RPMI8226 (cell line): ENCODE measurements around the gene PTPRG.

Experiments used
- DNase-seq: peaks from one replicate; pipeline ENCODE4 v3.0.0-alpha.2; 2015

Gene PTPRG

DNA sequence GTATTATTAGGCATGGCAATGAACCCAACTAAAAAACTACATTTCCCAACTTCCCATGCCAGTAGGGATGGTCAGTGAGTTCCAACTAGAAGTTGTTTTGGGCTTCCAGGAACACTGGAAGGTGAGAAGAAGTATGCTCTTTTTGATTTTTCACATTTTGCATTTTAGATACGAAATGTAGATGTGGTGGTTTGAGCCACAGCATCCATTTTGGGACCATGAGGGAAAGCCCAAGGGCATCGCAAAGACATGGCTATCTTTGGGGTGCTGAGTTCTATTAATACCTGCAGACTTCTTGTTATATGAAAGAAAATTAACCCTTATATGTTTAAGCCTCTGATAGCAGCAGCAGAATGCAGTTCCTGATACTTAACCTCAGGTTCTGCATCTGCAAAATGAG is 62.9 kb downstream of the PTPRG start:
- DNase-seq: no peak

DNA sequence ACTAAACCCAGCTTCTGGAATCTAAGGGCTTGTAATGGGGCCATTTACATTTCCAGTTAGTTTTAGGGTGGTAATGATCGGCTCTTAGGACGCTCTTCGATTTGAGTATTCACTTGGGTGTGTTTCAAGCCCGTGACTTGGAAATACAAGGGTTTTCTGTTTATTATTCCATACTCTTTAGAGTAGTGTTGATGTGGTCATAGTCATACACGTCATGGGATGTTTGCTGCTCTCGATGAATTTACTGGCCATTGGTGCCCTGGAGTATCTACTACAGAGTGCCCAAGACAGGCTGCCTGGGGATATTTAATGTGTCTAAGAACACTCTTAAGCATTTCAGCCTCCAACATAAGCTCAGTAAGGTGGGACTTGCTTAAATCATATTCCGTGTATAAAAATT is 64.1 kb downstream of the PTPRG start:
- no peak for DNase-seq

DNA sequence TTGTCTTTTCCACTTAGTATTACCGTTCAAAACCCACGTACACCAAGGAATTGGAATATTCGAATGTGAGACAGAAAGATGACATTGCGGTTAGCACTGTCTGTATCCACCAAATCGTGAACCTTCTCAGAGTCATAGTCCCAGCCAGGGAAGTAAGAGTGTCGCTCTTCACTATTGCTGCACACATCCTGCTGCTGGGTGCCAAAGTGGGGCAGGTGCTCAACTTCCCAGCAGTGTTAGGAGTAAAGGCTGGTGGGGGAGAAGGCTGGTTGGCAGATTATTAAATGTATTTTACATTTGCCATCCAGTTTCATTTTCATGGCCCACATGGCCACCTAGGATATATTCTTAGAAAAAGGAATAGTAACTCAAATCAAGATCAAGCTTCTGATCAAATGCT is 65.1 kb downstream of the PTPRG start:
- no peak for DNase-seq

DNA sequence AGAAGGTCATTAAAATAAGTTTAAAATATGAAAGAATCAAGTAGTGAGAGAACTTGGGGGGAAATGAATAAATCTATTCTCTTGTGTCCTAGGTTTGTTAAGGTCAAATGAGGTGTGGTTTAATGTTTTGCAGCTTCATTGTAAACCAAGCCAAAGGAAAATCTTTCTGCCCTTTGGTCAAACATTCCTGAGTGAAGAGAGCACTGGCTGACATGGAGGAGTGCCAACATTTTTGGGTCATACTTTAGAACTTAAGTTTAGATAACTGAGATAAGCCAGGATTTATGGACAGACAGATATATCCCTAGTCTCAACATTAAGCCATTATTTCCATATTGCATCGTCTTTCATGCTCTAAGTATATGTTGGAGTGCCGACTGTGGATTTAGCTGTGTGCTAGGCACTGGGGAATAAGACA is 66.4 kb downstream of the PTPRG start:
- no peak for DNase-seq

DNA sequence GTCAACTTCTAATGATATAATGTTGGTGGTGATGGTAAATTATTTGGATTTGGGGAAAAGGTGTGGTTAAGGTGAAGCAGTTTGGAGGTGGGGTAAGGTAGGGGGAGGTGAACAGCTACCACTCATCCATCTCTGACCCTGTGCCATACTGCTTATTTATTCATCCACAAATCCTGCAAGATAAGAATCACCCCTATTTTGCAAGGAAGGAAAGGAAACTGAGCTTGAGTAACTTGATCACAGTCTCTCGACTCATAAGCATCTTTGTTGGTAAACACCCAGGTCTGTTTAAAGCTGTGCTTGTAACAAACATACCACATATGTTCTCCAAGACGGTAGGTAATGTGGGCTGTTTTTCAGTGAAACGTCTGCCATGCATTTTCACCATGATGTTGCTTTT is 67.3 kb downstream of the PTPRG start:
- no peak for DNase-seq

DNA sequence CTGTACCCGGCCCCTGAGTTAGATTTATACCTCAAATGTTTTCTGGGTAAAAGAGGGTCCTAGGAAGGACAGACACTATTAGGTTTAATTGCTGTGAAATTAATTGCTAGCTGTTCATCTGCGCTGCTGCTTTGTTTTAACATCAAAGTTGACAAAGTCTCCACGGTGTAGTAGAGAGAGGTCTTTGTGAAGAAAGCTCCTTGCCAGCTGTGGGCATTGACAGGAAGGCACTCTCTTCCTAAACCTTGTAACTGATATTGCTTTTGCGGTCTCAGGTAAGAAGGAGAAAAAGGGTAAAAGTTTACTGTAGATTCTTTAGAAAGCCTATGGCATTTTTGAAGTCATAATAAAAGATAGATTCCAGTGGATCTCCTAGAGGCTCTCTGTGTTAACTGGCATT is 68.1 kb downstream of the PTPRG start:
- DNase-seq: no peak

DNA sequence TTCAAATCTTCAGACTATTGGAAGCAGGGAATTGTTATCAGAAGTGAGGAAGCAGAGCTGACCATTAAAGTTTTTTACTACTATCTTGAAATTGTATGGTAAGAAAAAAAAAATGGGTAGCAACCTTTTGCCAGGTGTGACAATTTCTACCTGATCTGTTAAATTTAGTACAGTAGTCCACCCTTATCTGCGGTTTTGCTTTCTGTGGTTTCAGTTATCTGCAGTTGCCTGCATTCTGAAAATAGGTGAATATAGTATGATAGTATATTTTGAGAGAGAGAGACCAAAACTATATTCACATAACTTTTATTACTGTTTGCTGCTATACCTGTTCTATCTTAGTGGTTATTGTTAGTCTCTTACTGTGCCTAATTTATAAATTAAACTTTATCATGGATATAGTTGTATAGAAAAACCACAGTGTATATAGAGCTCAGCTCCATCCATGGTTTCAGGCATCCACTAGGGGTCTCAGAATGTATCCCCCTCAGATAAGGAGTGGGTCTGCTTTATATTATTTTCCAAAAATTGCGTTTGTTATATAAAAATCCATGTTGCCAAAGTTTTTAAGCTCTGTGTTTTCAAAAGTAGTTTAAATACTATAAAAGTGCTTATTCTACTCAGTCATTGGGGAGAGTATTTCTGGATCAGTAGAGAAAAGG is 69.9 kb downstream of the PTPRG start:
- DNase-seq: peak; percentile 77

DNA sequence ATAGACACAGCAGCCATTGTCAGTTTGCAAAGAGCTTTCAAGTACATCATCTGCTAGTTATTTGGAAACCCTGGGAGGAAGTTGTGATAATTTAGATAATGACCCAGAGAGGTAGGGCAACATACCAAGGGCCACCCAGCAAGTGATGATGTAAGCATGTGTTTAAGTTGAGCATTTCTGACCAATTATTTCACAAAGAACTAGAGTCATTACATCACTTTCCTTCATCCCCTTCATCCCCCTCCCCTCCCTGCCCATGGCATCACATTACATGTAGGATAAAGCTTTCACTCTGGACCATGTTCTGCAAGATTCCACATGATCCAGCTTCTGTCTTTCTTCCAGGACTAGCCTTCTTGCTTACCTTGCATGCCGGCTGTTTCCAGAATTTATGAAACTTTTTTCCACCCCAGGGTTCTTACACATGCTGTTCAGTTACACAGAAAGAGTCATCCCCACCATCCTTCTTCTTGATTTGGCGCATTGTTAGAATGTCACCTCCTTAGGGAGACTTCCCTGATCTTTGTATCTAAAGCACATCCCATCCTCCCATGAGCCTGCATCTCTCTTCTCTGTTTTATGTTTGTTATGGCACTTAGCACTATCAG is 71.3 kb downstream of the PTPRG start:
- no peak for DNase-seq

DNA sequence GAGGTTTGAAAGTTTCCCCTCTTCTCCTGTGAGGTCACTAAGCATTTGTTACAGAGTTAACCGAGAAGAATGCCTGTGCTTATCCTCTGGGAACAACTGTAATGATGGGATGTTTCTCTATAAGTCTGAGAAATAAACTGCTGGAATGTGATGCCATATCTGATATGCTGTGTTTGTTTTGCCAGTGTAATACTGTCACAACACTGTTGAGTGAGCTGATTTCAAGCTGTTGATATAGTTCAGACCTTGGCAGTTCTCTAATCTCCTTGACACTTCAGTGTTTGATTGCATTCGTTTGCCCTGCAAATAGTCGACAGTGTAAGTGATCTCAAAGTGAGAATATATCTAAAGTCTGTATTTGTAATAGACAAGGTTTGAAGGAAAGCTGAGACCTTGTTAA is 73.3 kb downstream of the PTPRG start:
- DNase-seq: no peak

DNA sequence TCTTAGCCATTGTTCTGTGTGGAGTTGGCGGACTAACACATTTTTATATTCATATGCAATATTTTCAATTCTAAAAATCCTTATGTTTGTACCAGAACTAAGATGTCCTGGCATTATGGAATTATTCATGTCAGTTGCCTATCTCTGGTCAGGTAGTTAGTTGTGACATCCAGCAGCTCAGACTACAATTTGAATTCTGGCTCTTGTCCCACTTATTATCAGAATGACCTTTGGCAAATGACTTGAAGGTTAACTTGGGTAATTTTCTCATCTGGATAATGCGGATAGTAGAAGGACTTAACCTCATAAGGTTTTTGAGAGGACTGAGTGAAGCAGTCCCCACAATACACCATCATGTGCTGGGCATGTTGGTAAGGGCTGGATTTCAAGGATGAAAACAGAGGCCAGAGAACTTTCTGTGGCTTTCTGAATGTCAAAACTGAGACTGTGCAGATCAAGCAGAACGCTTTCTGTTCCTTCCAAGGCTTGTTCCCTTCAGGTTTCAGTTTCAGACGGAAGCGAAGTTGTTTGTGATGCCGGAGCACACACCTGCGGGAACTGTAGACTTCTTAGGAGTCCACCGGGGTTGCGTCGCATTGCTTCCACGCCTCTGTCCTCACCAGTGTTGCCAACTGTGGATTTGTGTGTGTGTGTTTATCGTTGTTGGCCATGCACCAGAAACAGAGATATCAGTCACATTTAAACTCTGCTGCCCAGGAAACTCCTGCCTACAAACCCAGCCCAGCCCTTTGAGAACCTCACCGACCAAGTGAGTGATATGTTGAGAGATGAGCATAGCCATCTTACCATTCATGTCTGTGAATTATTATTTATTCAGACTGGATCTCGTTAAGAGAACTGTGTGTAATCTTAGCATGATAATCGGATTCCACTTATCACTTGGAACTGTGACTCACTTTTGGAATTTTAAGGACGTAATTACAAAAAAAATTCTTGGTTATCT is 76.0 kb downstream of the PTPRG start:
- peak; percentile 97 for DNase-seq

DNA sequence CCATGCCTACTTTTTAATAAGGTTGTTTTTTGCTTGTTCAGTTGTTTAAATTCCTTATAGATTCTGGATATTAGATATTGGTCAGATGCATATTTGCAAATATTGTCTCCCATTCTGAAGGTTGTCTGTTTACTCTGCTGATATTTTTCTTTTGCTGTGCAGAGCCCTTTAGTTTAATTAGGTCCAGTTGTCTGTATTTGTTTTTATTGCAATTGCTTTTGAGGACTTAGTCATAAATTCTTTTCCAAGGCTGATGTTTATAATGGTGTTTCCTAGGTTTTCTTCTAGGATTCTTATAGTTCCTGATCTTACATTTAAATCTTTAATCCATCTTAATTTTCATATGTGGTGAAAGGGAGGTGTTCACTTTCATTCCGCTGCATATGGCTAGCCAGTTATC is 77.4 kb downstream of the PTPRG start:
- DNase-seq: no peak

DNA sequence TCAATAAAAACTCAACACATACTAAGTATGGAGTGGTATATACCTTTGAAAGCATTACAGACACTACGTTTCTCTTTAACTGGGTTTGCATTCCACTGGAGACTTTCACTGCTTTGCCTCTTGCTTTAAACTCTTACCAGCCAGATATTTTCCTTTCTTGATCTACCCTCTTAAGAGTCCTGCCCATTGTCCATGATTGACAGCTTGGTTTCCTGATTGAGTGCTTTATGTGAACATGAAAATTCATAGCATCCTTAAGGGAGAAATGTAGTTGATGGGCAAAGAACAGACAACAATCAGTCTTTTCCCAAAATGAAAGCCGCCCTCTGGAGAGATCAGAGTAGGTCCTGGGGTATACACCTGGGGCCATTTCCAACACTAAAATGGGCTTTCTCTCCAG is 78.6 kb downstream of the PTPRG start:
- DNase-seq: no peak

DNA sequence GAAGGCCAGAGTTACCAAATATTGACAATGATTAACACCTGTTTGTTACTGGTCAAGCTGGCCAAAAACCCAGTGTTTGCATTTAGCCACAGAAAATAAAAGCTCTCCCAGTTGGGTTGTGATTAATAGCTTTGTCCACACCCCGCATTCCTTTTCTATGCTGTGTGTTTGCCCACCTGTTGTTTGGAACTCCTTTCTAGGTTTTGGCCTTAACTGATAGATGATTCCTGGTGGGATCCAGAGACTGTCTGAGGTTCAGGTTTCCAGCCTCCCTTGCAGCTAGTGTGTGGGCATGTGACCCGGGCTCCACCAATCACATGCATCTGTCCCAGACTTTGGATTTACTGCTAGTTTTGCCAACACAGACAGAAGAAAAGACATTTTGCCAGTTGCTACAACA is 83.8 kb downstream of the PTPRG start:
- no peak for DNase-seq

DNA sequence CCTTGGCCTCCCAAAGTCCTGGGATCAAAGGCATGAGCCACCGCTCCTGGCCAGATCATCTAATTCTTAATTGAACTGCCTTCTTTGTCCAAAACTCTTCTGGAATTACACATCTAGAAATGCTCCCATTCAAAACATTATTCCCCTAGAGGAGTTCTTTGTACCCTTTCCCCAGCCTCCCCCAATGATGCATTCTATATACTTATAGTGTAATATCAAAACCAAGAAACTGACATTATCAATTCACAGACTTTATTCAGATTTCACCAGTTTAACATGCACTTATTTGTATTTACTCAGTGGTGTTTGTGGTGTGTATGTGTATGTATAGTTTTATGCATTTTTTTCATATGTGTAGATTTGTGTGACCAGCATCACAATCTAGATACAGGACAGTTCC is 85.0 kb downstream of the PTPRG start:
- DNase-seq: no peak

DNA sequence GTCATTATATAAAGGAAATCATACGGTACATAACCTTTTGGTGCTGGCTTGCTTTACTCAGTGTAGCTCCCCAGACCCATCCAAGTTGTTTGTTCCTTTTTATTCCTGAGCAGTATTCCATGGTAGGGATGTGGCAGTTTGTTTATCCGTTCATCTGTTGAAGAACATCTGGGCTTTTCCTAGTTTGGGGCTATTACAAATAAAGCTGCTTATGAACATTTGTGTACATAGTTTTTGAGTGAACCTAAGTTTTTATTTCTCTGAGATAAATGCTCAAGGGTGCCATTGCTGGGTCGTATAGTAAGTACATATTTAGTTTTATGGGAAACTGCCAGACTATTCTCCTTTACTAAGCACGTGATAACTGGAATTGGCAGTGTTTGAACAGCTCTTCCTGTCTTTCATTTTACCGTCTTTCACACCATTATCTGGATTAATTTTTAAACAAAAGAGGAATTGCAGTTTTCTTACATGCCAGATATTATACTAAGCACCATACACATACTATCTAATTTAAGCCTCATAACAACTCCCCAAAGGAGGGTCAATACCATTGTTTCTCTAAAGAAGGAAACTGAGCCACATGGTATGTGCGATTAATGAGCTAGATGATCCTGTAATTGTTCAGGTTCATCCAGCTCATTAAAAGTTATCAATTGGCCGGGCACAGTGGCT is 85.6 kb downstream of the PTPRG start:
- DNase-seq: no peak

DNA sequence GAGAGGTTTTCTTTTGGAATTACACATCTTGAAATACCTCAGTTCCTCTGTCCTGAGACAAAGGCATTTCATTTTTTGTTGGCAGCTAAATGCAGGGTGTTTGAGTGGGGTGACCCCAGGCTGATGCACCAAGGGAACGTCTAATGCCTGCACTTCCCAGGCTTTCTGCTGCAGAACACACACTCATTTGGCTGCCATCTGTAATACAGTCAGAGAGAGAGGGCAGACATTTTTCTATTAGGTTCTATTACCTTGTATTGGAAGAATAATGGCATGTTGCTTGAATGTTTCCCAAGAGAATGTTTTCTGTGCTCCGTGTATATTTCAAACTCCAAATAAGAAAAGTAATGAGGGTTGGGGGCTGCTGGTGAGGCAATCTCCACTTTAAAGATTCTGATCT is 87.1 kb downstream of the PTPRG start:
- no peak for DNase-seq

DNA sequence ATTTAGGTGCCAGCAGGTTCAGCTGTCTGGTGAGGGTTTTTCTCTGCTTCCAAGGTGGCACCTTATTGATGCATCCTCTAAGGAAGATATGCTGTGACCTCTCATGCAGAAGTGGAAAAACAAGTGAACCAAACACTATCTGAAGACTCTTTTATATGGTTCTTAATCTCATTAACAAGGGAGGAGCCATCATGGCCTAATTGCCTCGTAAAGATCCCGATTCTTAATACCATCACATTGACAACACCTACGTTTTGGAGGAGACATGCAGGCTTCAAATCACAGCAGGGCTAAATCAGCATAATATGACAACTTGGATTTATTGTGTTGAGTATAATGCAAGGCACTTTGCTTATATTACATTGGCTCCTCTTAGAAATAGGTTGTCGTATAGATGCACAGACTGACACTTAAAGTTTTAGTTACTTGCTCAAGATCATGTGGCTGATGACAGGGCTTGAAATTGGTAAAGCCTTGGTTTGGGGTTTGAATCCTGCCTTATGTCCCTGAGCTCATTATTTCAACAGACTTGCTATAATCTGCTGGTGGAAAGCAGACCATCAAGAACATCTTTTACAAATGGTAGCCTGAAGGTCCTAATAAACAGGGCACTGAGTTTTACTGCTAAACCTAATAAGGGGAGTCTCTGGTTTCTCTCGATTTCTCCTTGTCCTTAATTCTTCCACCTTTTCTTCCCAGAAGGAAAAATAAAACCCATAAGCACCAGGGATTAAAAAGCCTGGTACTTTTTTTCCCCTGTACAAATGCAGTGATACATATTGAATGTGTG is 88.2 kb downstream of the PTPRG start:
- no peak for DNase-seq

DNA sequence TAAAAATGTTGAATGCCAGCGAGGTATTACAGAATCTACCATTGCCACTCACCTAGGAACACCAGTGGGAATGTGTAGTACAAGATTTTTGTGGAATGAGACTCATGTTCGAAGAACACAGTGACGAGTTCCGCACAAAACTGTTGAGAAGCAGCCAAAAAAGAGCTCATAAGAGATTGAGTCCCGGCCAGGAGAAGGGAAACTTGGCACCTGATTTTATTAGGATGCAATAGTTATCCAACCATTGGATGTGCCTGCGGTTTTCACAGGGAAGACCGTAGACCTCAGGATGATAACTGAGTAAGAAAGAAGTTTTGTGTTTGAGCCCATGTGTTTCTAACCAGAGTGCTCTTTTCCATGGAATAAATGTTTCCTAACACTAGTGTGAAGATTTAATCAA is 88.9 kb downstream of the PTPRG start:
- no peak for DNase-seq

DNA sequence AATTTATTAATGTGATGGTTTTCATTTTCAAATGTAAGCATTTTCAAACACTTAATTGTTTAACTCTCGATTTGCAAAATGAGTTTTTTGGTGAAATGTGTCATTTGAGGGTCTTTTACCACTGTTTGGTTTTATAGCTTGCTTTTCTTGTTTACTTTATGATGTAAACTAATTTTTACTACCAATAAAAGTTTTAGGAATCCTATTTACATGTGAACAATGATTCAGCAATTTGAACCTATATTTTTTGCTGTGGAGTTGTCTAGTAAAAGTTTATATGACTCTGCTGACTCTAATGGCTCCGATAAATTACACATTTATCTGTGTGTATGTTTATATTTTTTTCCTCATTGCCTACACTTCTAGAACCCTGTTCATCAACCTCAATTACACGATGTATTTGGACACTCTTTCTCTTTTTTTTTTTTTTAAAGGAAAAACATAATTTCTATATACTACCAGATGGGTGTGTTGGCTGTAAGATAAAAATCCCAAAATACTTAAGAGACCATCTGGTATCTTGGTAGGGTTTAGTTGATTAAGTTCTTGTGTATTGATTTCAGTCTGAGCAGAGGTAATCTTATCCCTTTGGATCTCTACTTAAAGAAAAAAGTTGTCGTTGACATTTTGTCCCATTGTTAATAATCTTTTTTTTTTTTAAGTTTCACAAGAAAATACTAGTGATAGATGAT is 89.5 kb downstream of the PTPRG start:
- no peak for DNase-seq

DNA sequence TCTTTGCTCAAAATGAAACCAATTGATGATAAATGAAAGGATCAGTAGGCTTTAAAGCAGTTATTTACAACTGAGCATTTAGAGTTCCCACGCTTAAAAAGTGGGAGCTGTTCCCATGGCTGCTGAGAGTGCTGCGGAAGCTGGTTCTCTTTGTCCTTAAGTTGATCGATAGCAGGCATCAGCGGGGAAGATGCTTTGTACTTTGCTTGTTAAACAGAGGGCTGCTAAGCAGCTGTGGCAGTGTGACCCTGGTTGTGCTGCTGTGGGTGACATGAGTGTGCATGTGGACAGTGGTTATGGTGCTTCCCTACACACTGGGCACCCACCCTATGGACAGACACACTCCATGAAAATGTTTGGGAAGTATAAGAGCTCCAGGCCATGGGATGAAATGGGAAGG is 96.3 kb downstream of the PTPRG start:
- no peak for DNase-seq

DNA sequence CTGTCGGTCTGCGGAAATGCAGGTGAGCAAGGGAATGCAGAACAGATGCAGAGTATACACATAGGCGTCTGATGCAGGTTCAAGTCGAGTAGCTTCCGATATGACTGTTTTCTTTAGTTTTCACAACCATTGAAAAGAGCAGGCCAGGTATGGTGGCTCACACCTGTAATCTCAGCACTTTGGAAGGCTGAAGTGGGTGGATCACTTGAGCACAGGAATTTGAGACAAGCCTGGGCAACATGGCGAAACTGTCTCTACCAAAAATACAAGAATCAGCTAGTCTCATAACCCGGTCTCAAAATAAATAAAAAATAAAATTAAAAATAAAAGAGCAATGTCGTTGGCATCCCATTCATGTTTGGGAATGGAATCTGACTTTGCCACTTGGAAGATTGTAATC is 101.5 kb downstream of the PTPRG start:
- DNase-seq: no peak
